ENCODE data around the gene ZFP42.
"Not testable (repeated sequence)": the region's sequence is repeated elsewhere in the genome, so short reads cannot be mapped to it uniquely, and the experiment has no call there.

The ZFP42 gene

GRCh38 chr4:187995322-187996207 is at the start of gene ZFP42:
Gene ZFP42, plus strand, starts transcription at chr4:187995771. Its CDS starts 7,037 bp downstream, at chr4:188002808.
- DNase-seq: no peak

- no peak for DNase-seq
Observed at GRCh38 chr4:187961171-187961570, 34.4 kb upstream of the ZFP42 start.

GRCh38 chr4:187961961-187962360 is 33.6 kb upstream of the ZFP42 start:
- DNase-seq: no peak

GRCh38 chr4:187962926-187963325 is 32.6 kb upstream of the ZFP42 start:
- no peak for DNase-seq

- DNase-seq: no peak
Observed at GRCh38 chr4:187965726-187966125, 29.8 kb upstream of the ZFP42 start.

GRCh38 chr4:187972135-187972534 is 23.4 kb upstream of the ZFP42 start:
- DNase-seq: no peak

GRCh38 chr4:187983746-187984145 is 11.8 kb upstream of the ZFP42 start:
- no peak for DNase-seq

- DNase-seq: no peak
Observed at GRCh38 chr4:187992971-187993370, 2.6 kb upstream of the ZFP42 start.

GRCh38 chr4:187993827-187994226 is 1.7 kb upstream of the ZFP42 start:
- no peak for DNase-seq

- no peak for DNase-seq
Observed at GRCh38 chr4:187996502-187997177, 1.1 kb downstream of the ZFP42 start.

- not testable (repeated sequence) for DNase-seq
Observed at GRCh38 chr4:187997991-187998390, 2.4 kb downstream of the ZFP42 start.

- DNase-seq: no peak
Observed at GRCh38 chr4:187999406-187999932, 3.9 kb downstream of the ZFP42 start.

- DNase-seq: no peak
Observed at GRCh38 chr4:188002323-188002722, 6.8 kb downstream of the ZFP42 start.

GRCh38 chr4:188002751-188003150 is 7.2 kb downstream of the ZFP42 start:
- DNase-seq: no peak

- no peak for DNase-seq
Observed at GRCh38 chr4:188005561-188005960, 10.0 kb downstream of the ZFP42 start.

- DNase-seq: no peak
Observed at GRCh38 chr4:188006285-188006848, 10.8 kb downstream of the ZFP42 start.

GRCh38 chr4:188008377-188008776 is 12.8 kb downstream of the ZFP42 start:
- no peak for DNase-seq

- no peak for DNase-seq
Observed at GRCh38 chr4:188012426-188012945, 16.9 kb downstream of the ZFP42 start.

GRCh38 chr4:188015025-188015940 is 19.7 kb downstream of the ZFP42 start:
- DNase-seq: no peak

GRCh38 chr4:188016754-188017153 is 21.2 kb downstream of the ZFP42 start:
- DNase-seq: no peak

GRCh38 chr4:188018262-188018661 is 22.7 kb downstream of the ZFP42 start:
- no peak for DNase-seq

GRCh38 chr4:188021548-188022249 is 26.1 kb downstream of the ZFP42 start:
- DNase-seq: no peak
